ENCODE measurements around the gene PCBD2.
"Not testable (repeated sequence)": the region's sequence is repeated elsewhere in the genome, so short reads cannot be mapped to it uniquely, and the experiment has no call there.

The PCBD2 gene

DNA sequence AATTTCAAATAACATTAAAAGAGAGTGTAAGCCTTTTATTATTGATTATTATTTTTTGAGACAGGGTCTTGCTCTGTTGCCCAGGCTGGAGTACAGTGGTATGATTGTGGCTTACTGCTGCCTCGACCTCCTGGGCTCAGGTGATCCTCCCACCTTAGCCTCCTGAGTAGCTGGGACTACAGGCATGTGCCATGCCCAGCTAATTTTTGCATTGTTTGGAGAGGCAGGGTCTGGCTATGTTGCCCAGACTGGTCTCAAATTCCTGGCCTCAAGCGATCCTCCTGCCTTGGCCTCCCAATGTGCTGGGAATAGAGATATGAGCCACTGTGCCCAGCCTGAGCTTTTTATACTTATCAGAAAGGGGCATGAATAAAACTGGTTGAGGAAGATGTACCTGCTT is 5.8 kb downstream of the PCBD2 start:
- not testable (repeated sequence) for DNase-seq

DNA sequence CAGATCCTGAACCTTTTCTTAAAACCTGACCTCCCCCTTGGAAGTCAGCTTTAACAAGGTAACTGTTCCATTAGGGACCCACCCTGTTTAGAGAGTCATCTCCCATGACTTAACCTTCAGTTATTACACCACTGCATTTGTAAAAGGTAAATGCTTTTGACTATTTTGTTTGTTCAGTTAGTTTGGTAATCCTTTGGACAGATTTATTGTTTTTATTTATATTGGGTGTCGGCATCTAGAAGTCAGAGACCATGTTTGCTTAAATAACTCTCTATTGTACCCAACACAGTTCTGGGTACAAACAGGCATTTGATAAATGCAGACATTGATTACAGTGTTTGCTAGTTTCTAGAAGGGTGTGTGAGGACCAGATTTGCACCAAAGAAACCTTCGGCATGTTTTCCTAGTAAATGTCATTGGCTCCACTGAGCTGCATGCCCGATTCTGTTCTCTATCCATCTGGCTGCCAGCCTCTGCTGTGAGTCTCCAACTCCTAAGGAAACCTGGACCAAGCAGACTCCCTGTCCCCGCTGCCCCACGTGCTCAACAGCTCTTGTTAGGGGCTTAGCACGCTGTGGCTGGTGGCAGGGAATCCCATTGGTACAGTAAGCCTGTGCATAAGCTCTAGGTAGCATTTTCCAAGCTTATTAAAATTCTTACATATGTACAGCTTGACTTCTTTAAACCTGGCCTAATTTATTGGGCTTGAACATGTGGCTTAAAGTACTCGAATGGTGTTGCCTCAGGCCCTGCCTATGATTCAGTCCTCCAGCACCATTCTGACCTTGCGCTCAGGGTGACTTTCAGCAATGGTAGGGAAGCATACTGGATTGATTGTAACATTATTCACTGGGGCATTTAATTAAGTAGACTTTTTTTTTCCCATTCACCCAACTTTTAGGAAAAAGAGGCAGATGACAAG is 6.6 kb downstream of the PCBD2 start:
- DNase-seq, result no peak

DNA sequence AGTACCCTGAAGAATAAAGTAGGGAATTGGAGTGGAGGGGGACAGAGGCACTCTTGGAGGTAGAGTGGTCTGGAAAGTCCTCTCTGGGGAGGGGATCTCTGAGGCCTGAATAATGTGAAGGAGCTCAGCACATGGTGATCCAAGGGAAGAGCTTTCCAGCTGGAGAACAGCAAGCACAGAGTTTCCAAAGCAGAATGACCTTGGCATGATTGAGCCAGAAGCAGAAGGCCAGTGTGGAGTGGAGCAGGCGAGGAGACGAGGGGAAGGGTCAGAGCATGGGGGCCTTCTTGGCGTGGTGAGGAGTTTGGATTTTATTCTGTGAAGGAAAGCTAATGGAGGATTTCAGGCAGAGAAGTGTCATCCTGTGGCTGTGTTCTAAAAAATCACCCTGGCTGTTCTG is 8.3 kb downstream of the PCBD2 start:
- DNase-seq, result no peak

DNA sequence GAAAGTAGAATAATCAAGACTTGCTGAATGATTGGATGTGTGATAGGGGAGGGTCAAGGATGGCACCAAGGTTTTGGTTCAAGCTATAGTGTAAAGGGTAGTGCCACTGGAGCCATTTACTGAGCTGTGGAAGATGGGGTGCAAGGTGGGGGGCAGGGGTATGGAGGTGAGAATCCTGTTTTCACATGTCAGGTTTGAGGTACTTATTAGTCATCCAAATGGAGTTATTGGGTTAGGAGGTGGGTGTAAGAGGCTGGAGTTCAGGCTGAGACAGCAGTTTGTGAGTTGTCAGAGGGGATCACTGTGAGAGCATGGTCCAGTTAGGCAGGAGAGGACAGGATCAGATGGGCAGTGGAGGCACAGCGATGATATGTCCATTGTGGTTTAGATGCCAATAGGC is 8.9 kb downstream of the PCBD2 start:
- DNase-seq, result no peak

DNA sequence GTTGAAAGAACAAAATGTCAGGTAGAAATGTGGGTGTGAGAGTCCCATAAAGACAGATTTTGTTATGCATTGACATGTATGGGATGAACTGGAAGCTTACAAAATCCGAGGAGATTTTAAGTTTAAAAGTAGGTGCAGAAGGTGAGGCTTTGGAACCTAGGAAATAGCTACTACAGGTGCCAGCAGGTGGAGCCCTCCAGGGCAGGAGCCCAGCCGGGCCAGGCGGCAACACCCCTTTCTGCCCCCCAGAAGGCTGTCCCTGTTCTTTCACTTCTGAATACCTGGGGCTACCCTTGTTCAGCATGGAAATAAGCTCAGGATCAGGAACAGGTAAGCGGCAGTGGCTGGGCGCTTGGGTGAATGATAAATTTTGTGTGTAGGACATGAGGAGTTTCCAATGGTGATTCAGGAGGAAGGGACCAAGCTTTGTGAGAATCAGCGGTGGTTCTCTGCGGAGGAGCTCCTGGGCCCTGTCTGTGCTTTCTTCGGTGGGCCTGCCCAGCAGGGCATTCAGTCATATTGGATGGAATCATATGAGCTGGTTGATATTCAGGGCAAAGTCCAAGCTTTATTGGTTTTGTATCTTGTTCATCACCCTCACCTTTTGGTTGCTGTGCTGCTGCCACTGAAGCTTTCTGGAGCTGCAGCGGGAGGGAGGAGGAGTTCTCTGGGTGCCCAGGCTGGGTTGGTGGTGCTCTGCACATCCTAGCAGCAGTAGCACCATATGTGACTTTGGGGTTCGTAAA is 12.3 kb downstream of the PCBD2 start:
- DNase-seq, result no peak

DNA sequence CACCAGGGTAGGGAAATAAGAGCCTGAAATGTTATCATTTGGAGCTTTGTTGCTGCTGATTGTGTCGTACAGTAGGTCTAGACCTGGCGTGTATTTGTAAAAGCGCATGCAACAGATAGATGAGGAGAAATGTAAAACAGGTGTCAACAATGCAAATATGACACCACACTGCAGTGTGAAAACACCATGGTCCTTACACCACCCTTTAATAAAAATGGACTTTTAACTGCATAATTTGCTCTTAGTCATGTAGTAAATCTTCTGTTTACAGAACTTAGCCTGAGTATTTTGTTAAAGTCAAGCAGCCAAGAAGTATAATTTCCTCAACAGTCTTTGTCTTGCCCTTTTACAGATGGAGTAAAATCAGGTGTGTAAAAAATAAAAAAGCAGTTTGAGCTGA is 13.9 kb downstream of the PCBD2 start:
- no peak for DNase-seq

DNA sequence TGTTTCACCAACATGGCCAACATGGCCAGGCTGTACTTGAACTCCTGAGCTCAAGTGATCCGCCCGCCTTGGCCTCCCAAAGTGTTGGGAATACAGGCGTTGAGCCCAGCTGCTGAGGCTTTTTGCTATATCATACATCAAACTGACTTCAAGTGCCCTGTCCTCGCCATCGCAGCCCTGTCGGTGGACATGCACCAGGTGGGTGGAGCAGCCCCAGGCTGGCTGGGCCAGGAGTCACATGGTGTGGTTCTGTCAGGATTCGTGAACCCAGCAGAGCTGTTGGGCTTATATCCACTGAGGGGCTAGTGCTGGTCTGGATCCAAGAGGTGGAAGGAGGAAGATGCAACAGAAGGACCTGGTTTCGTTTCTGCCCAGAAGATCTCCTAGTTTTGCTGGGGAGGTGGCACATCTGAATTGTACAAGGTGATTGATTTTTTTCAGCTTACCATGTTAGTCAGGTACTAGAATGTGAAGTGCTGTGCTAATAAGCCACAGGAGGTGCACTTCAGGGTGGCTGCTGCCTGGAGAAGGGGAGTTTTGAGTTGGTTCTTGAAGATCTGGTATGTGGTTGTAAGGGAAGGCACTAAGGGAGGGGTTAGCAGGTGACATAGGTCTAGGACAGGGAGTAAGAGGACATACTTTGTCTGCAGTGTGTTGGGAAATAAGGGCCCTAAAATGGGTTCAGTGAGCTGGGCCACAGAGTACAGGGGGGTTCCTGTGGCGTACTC is 16.1 kb downstream of the PCBD2 start:
- DNase-seq, result no peak

DNA sequence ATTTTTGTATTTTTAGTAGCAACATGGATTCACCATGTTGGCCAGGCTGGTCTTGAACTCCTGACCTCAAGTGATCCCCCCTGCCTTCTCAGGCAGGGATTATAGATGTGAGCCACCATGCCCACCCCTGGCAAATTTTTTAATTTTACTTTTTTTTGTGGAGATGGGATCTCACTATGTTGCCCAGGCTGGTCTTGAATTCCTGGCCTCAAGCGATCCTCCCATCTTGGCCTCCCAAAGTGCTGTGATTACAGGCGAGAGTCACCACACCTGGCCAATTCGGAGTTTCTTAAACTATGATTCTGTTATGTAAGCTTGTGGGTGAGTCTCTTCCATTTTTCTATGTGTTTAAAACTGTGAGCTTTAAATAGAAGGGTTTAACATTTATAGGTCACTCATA is 27.6 kb downstream of the PCBD2 start:
- no peak for DNase-seq

DNA sequence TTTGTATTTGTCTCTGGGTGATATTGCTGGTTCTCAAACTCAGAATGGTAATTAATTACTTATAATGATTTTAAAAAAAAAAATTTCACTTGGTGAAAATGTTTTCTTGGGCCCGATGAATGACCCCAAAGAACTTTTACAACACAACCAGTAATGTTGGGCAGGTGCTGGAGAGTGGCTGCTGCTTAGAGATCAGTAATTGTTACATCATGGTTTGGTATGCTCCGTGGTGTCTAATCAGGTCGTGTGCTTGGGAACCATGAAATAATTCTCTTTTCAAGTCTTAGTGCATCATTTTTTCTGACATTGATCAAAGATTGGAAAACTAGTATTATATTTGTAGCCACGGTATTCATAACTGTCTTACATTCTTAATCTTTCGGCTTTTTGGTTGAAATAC is 29.3 kb downstream of the PCBD2 start:
- no peak for DNase-seq

DNA sequence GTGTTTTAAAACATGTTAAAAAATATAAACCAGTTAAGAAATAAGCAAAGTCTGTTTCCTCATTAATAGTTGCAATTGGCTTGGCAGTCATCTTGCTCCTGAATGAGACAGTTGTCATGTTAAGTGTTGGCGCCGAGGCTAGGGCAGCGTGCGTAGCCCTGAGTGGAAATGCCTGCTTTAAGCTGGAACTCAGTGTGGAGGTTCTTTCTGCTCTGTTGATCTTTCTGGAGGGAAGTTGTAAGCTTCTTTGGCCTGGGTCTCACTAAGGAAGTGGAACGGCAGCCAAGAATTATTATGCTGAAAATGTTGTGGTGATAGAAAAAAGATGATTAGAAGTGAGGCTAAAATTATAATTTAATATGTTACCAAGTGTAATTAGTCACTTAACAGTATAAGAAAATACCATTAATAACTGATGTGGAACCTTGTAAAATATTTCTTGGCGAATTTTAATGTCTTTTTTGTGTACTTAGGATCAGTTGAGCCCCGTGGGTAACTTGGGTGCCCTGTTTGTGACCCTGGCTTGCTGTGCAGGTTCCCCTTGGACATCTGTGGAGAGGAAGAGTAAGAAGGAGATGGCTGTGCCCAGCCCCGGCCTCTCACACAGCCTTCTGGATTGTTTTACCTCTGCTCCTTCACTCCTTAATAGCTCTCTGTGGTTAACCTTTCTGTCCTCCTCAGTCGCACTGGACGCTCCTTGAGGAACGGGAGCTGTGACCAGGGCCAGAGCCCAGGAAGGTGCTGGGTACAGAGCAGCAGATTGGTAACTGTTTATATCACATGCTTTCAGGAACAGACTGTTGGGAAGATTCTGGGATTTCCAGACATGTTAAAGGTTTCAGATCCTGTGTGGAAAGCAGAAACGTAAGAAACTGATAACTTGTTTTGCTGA is 31.0 kb downstream of the PCBD2 start:
- no peak for DNase-seq

DNA sequence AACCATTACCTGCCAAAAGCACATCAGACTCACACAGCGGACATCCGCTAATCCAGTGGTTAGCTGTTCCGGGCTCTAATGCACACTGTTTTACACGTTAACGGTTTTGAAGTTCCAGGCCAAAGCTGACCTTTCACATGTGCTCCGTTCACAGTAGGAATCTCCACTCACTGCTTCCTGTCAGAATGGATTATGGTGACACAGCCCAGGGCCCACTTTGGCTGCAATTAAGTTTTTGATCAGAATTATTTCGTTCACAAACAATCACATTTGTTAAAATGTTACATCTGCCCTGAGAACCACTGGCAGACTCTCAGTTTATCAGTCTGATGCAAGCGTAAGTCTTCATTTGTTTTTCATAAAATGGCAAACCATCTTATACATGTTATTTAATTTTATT is 32.6 kb downstream of the PCBD2 start:
- DNase-seq, result no peak

DNA sequence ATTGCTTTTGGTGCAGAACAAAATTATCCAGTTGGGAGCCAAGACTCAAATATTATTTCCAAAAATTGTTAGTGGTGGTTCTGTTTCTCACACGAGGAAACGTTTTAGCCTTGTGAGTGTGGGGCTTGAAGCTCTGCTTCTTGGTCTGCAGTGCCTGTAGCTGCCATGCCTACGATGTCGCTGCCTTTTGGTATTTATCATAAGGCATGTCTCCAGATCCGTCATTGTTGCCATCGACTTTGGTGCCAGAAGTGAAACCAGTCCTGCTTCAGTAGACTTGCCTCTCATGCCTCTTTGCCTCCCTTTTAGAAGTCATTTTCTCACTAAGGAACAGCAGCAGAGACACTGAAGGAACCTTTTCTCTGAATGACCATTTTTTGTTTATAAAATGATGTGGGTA is 33.1 kb downstream of the PCBD2 start:
- DNase-seq, result no peak

DNA sequence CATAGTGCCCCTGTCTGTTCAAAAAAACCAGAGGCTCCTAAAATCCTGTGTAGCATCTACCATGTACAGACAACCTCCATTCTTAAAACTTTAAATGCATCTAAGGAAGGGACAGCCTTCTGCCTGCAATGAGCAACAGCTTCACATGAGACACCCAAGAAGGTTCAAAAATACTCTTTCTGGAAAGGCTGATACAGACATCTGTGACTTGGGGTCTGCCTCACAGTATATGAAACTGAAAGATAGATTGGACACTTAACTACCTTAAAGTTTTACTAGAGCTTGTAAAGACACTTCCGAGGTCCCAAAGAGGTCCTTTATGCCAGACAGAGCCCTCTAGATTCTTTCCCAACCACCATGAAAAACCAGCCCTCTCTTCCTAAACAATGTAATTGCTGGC is 34.6 kb downstream of the PCBD2 start:
- no peak for DNase-seq

DNA sequence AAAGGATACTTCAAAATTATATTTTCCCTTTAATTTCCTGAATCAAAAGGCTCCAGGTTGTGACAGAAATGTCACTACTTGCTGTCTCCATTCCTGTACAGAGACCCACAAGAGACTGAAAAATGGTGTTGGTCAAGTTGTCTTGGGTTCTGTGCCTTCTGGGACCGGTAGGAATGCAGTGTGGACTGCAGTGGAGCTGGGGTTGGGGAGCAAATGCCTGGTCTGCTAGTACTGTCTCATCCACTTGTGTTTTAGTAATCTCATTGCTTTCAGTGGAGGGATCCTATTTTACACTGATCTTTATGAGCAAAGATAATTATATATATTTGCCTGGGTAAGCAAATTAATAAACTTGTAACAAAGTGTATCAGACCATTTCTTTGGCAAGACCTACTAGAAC is 38.6 kb downstream of the PCBD2 start:
- DNase-seq, result no peak

DNA sequence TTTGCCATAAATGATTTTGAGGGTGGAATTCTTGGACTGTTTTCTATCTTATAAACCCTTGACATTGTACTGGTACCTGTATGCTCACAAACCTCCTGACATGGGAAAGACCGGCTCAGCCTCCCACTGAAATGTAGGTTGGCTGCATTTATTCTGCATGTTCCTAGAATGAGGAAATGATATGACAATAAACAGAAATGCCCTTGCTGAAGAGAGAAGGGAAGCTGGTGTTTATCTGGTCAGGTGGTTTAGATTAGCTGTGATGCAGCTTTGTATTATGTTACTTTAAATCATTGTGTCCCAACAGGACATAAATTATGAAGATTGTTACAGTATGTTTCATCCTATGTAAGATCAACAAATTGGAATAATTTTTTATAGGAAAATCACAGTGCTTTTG is 39.7 kb downstream of the PCBD2 start:
- no peak for DNase-seq

DNA sequence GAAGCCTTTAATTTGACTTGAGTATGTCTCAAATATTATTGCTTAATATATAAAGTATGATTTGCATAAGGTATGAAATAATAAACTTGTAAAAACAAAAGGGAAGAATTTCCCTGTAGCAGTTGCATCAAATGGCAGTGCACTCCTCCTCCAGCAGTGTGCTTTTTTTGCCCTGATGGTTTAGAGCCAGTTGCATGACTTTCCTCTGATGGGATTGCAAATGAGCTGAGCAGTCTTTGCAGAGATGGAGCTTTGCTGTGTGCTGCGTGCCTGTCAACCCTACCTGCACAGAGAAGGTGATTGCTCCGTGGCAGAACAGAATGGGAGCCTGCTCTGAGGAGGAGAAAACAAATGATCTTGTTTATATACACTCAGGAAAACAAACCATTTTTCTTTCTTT is 40.1 kb downstream of the PCBD2 start:
- no peak for DNase-seq

DNA sequence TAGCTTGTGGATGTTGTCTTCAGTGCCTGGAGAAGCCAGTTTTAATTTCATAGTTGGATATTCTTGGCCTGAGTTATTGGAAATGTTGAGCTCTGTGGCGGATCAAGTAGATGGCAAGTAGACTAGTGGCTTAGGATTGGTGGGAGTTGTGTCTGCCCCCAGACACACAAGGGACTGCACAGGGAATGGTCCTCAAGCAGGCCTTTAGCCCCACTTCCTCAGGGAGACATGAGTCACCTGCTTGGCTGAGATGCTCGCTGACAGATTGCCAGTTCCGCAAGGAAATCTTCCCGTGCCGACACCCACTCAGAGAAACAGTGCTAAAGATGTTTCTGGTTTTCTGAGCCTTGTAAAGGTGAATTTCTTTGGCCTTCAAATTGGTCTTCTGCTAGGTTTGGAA is 44.0 kb downstream of the PCBD2 start:
- DNase-seq, result no peak

DNA sequence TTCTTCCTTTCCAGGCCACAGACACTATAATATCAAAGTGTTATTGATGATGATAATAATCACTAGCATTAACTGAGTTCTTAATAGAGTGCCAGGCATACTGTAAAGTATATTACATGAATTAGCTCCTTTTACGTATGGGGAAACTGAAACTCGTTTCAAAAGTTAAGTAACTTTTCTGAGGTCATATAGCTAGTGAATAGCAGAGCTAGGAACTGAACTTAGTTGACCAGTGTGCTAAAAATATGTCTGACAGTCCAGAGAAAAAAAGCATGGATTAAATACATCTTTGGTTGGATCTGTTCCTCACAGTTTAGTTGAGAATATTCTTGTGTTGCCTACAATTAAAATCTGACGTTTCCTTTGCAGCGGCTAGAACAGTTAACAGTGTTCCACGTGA is 44.4 kb downstream of the PCBD2 start:
- no peak for DNase-seq

DNA sequence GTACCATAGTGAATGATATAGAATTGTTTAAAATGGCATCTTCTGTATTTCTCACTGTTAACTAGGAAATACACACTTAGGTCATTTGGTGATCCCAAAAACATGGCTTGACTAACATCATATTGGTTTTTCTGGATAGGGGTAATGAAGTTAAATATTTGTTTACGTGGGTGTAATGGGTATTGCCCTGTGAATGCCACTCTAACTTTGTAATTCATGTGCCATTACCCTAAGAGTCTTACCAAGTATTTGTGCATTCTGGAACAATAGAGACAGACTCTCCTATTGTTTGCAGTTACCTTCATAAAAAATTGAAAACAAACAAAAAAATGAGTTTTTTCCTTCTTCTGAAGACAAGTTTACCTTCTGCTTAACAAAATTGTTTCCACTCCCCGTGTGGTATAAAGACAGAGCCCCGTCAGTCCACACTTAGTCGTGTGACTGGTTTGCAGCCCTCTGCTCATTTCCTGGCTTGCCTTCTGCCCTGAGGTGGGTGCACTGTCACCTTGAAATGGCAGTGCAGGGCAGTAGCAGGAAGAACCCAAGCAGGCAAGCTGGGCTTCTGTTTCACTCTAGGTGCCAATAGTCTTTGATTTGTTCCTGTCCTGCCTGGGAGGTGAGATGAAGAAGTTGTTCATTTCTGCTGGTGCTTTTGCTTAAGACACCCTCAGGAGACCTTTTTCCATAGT is 53.1 kb downstream of the PCBD2 start:
- DNase-seq, result no peak

DNA sequence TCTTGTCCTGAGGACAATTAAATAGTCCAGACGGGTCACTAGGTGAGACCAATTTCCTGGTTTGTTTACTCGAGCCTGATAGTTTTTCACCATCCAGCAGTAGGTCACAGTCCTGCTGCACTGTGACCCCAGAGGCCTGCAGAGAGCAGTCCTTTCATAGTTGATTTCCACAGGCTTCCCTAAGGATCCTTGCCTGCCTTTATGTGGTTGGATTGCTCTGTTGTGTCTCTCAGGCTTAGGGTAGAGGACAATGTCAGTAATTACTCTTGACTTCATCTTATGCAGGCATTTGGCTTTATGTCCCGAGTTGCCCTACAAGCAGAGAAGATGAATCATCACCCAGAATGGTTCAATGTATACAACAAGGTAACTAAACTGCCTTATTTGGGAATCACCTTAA is 53.8 kb downstream of the PCBD2 start:
- no peak for DNase-seq

DNA sequence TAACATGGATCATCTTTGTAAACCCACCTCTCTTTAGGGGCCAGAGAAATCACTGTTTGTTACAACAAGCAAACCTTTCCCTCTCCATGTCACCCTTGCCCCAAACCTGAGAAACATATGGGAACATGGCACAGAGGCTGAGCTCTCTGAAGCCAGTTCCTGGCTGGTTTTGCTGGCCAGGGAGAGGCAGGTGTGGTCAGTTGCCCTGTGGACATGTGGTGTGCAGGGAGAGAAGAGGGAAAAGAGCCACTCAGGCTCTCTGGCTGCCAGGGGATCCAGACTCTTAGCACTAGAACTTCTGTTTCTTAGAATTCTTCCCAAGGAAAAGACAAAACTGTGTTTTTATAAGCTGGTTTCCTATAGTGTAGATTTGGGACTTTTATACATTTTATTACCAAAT is 58.2 kb downstream of the PCBD2 start:
- DNase-seq, result no peak

Measured in stimulated activated CD4-positive, alpha-beta T cell treated with anti-CD3 and anti-CD28 coated beads, Interleukin-2, amount 100 ng/mL, for 48 hours (primary cell).